IMR-90 (cell line): Measurements from ENCODE around the gene ZNF20.

Experiments used
- CHD1 ChIP-seq: IDR thresholded peaks from 2 replicates; pipeline ENCODE4 v1.6.1; 2012; ENCODE audit warnings: low read depth, low read length, improper control_type of control experiment
- FOS ChIP-seq: fragments of 150-350 bp; IDR thresholded peaks from 2 replicates; pipeline ENCODE4 v1.6.1; 2016; ENCODE audit warnings: low read depth, low read length
- MAFK ChIP-seq: IDR thresholded peaks from 2 replicates; pipeline ENCODE4 v1.6.1; 2012; ENCODE audit warnings: low read depth, low read length, improper control_type of control experiment
- NFE2L2 ChIP-seq: fragments of 150-350 bp; IDR thresholded peaks from 2 replicates; pipeline ENCODE4 v1.6.1; 2016; ENCODE audit warnings: low read depth, mild to moderate bottlenecking, low read length
- POLR2A ChIP-seq: IDR thresholded peaks from 2 replicates; pipeline ENCODE4 v1.6.1; 2012; ENCODE audit warnings: mild to moderate bottlenecking, low read depth, low read length
- RCOR1 ChIP-seq: IDR thresholded peaks from 2 replicates; pipeline ENCODE4 v1.6.1; 2012; ENCODE audit warnings: mild to moderate bottlenecking, low read length, improper control_type of control experiment; ENCODE audit not compliant: insufficient replicate concordance
- RFX5 ChIP-seq: IDR thresholded peaks from 2 replicates; pipeline ENCODE4 v1.8.0; 2012; ENCODE audit warnings: low read depth, mild to moderate bottlenecking, low read length, moderate library complexity
- SMC3 ChIP-seq: fragments of 150-350 bp; IDR thresholded peaks from 2 replicates; pipeline ENCODE4 v1.6.1; 2016; ENCODE audit warnings: low read depth, mild to moderate bottlenecking, antibody characterized with exemption, low read length, moderate library complexity
- TF ChIP-seq, protein P1 (sequence below): fragments of 150-350 bp; IDR thresholded peaks from 2 replicates; pipeline ENCODE4 v1.6.1; 2017; ENCODE audit warnings: mild to moderate bottlenecking, antibody characterized with exemption, low read length, low read depth
- TF ChIP-seq, protein P2 (sequence below): conservative IDR thresholded peaks from 2 replicates; pipeline ENCODE4 v1.5.1; 2012; ENCODE audit warnings: mild to moderate bottlenecking, low read depth, low read length, improper control_type of control experiment

DNA sequence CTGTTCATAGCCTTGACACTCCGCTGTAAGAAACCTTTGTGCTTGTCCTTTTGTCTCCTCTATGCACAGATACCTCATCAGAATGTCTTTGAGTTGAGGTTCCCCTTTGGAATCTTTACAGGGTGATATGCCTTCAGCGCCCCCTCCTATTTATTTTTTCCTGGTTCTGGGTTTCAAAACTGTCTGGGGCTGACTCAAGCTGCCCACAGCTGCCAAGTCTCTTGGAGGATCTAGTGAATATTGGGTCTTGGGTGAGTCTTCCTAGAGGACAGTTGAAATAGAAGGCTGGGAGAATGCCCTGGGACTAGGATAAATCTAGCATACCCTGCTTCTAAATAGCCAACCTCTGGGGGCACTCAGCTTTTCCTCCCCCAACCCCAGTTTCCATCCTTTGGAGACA lies 23.7 kb upstream of the ZNF20 start:
- no peak for TF ChIP-seq NFE2L2
- TF ChIP-seq, protein P1, sequence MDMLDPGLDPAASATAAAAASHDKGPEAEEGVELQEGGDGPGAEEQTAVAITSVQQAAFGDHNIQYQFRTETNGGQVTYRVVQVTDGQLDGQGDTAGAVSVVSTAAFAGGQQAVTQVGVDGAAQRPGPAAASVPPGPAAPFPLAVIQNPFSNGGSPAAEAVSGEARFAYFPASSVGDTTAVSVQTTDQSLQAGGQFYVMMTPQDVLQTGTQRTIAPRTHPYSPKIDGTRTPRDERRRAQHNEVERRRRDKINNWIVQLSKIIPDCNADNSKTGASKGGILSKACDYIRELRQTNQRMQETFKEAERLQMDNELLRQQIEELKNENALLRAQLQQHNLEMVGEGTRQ = no peak
- TF ChIP-seq, protein P2, sequence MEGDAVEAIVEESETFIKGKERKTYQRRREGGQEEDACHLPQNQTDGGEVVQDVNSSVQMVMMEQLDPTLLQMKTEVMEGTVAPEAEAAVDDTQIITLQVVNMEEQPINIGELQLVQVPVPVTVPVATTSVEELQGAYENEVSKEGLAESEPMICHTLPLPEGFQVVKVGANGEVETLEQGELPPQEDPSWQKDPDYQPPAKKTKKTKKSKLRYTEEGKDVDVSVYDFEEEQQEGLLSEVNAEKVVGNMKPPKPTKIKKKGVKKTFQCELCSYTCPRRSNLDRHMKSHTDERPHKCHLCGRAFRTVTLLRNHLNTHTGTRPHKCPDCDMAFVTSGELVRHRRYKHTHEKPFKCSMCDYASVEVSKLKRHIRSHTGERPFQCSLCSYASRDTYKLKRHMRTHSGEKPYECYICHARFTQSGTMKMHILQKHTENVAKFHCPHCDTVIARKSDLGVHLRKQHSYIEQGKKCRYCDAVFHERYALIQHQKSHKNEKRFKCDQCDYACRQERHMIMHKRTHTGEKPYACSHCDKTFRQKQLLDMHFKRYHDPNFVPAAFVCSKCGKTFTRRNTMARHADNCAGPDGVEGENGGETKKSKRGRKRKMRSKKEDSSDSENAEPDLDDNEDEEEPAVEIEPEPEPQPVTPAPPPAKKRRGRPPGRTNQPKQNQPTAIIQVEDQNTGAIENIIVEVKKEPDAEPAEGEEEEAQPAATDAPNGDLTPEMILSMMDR = no peak
- TF ChIP-seq POLR2A = no peak
- 0 out of 2 replicates have a peak, but pooled peaks have one; percentile 8 for TF ChIP-seq FOS
- no peak for TF ChIP-seq RCOR1
- TF ChIP-seq RFX5 = no peak
- no peak for TF ChIP-seq CHD1
- TF ChIP-seq SMC3 = no peak
- no peak for TF ChIP-seq MAFK
